ENCODE data around the gene WWC2.

WWC2 gene

GRCh38 chr4:183358215-183358755 lies 259.2 kb downstream of the WWC2 start:
- no peak for DNase-seq

GRCh38 chr4:183360161-183360919 lies 261.3 kb downstream of the WWC2 start:
- no peak for DNase-seq

- no peak for DNase-seq
These were observed 263.0 kb downstream of the WWC2 start for GRCh38 chr4:183362036-183362435.

GRCh38 chr4:183362916-183363542 lies 264.0 kb downstream of the WWC2 start:
- no peak for DNase-seq

- no peak for DNase-seq
These were observed 265.0 kb downstream of the WWC2 start for GRCh38 chr4:183364025-183364424.

- DNase-seq, result no peak
These were observed 267.3 kb downstream of the WWC2 start for GRCh38 chr4:183366206-183366835.

- no peak for DNase-seq
These were observed 270.0 kb downstream of the WWC2 start for GRCh38 chr4:183369073-183369472.

All from suppressor macrophage treated with lipopolysaccharide for 4 hours (primary cell).